ENCODE data around the gene CENPH. TPM values are rescaled to one million over a fixed set of nuclear protein-coding genes. Genes with fewer than 3 reads are reported as not detected.

Gene CENPH
- total RNA-seq, 1 donor from 2014 or later = 9.5 TPM

- Mint-ChIP-seq H3K9me3 (ENCODE audit: unreplicated experiment) (no peaks in the 10 kb centered on the region), H3K27ac (ENCODE audit: unreplicated experiment) (no peak overlapping the region), H3K4me3 (ENCODE audit: unreplicated experiment) (no peak overlapping the region), H3K27me3 (ENCODE audit: unreplicated experiment) (peaks cover 2% of the 10 kb centered on the region), H3K36me3 (ENCODE audit: unreplicated experiment) (no peaks in the 10 kb centered on the region), H3K4me1 (ENCODE audit: low read depth, unreplicated experiment) (no peaks in the 10 kb centered on the region)
- TF ChIP-seq CTCF (IDR thresholded peaks at IDR 0.05; ENCODE audit: partially characterized antibody, unreplicated experiment) = no peak
- DNase-seq = no peak
These were observed 39.7 kb upstream of the CENPH start for GRCh38 chr5:69149676-69150010.

- H3K36me3 Mint-ChIP-seq (ENCODE audit: unreplicated experiment) = no peaks in the 10 kb centered on the region
- no peak for TF ChIP-seq CTCF (IDR thresholded peaks at IDR 0.05; ENCODE audit: partially characterized antibody, unreplicated experiment)
- H3K9me3 Mint-ChIP-seq (ENCODE audit: unreplicated experiment) = no peaks in the 10 kb centered on the region
- H3K4me3 Mint-ChIP-seq (ENCODE audit: unreplicated experiment) = no peak overlapping the region
- H3K27me3 Mint-ChIP-seq (ENCODE audit: unreplicated experiment) = peaks cover 2% of the 10 kb centered on the region
- no peak overlapping the region for H3K27ac Mint-ChIP-seq (ENCODE audit: unreplicated experiment)
- H3K4me1 Mint-ChIP-seq (ENCODE audit: low read depth, unreplicated experiment) = no peaks in the 10 kb centered on the region
- DNase-seq = no peak
These were observed 36.7 kb upstream of the CENPH start for GRCh38 chr5:69152731-69153130.

GRCh38 chr5:69156456-69156855 is 32.9 kb upstream of the CENPH start:
- no peak for TF ChIP-seq CTCF (IDR thresholded peaks at IDR 0.05; ENCODE audit: partially characterized antibody, unreplicated experiment)
- Mint-ChIP-seq H3K27me3 (ENCODE audit: unreplicated experiment) (peaks cover 2% of the 10 kb centered on the region), H3K36me3 (ENCODE audit: unreplicated experiment) (no peaks in the 10 kb centered on the region), H3K4me1 (ENCODE audit: low read depth, unreplicated experiment) (no peaks in the 10 kb centered on the region), H3K9me3 (ENCODE audit: unreplicated experiment) (no peaks in the 10 kb centered on the region), H3K27ac (ENCODE audit: unreplicated experiment) (no peak overlapping the region), H3K4me3 (ENCODE audit: unreplicated experiment) (no peak overlapping the region)
- DNase-seq = no peak

GRCh38 chr5:69158039-69158438 is 31.3 kb upstream of the CENPH start:
- Mint-ChIP-seq H3K4me3 (ENCODE audit: unreplicated experiment) (no peak overlapping the region), H3K27ac (ENCODE audit: unreplicated experiment) (no peak overlapping the region), H3K4me1 (ENCODE audit: low read depth, unreplicated experiment) (no peaks in the 10 kb centered on the region), H3K9me3 (ENCODE audit: unreplicated experiment) (no peaks in the 10 kb centered on the region), H3K36me3 (ENCODE audit: unreplicated experiment) (no peaks in the 10 kb centered on the region), H3K27me3 (ENCODE audit: unreplicated experiment) (peaks cover 2% of the 10 kb centered on the region)
- TF ChIP-seq CTCF (IDR thresholded peaks at IDR 0.05; ENCODE audit: partially characterized antibody, unreplicated experiment) = no peak
- DNase-seq = no peak

GRCh38 chr5:69160651-69161050 is 28.7 kb upstream of the CENPH start:
- Mint-ChIP-seq H3K27me3 (ENCODE audit: unreplicated experiment) (no peaks in the 10 kb centered on the region), H3K27ac (ENCODE audit: unreplicated experiment) (no peak overlapping the region), H3K4me3 (ENCODE audit: unreplicated experiment) (no peak overlapping the region), H3K36me3 (ENCODE audit: unreplicated experiment) (no peaks in the 10 kb centered on the region), H3K9me3 (ENCODE audit: unreplicated experiment) (no peaks in the 10 kb centered on the region), H3K4me1 (ENCODE audit: low read depth, unreplicated experiment) (no peaks in the 10 kb centered on the region)
- no peak for TF ChIP-seq CTCF (IDR thresholded peaks at IDR 0.05; ENCODE audit: partially characterized antibody, unreplicated experiment)
- no peak for DNase-seq
